HepG2 (cell line): ENCODE results near the gene ZP2. TPM values are rescaled to one million over a fixed set of nuclear protein-coding genes. Genes with fewer than 3 reads are reported as not detected.

Experiments
- ATAC-seq: fragments of 200-7000 bp; cut with Tn5 transposase; 3 replicates; pipeline ENCODE4 v1.9.1; 2020; ENCODE audit warnings: mild to moderate bottlenecking, moderate library complexity
- BruUV-seq: library from RNA; stranded (reverse); fragments of 400-500 nt; replicated peaks from 2 replicates; lab custom pipeline; 2021; lab: Mats Ljungman, UMichigan
- CTCF ChIA-PET: fragments of 300-600 bp; formaldehyde crosslinking; extraction: SDS; loops from one replicate; lab custom pipeline; 2021; ENCODE audit warnings: low total read pairs, inconsistent platforms, low intra/inter-chr PET ratio; lab: Yijun Ruan, JAX
- POLR2A ChIA-PET: fragments of 350-600 bp; sonication (Branson Sonifier 250); formaldehyde crosslinking; loops from one replicate; lab custom pipeline; 2020; ENCODE audit warnings: antibody characterized with exemption, inconsistent platforms; lab: Yijun Ruan, JAX
- DNase-seq: peaks from one replicate; pipeline ENCODE4 v3.0.0-alpha.2; 2015; ENCODE audit warnings: low spot score
- FAIRE-seq: peaks from 3 replicates; lab custom pipeline; 2011; peaks lifted over from hg19 to GRCh38; lab: Jason Lieb, UNC
- H2AFZ ChIP-seq: one replicate; pipeline ENCODE4 v1.6.1; 2011; ENCODE audit warnings: low read length, inconsistent platforms
- H3K27ac ChIP-seq: fragments of 300-600 bp; 3 replicates; pipeline ENCODE4 v1.8.0; 2011; ENCODE audit warnings: mixed run types, mild to moderate bottlenecking, mixed read lengths, low read length, inconsistent platforms; ENCODE audit not compliant: insufficient read depth; ENCODE audit errors: extremely low read length
- H3K27me3 ChIP-seq, 2 experiments: fragments of 200-600 bp in 1 of 2; 2 replicates in 1 of 2; 3 replicates in 1 of 2; pipeline versions ENCODE4 v1.6.0 to v1.8.0; 2011; ENCODE audit warnings: low read length in 2 of 2, mild to moderate bottlenecking in 2 of 2, moderate library complexity in 2 of 2, inconsistent platforms in 1 of 2; ENCODE audit not compliant: insufficient read depth in 2 of 2, control insufficient read depth in 1 of 2
- H3K36me3 ChIP-seq, 2 experiments: fragments of 200-600 bp in 1 of 2; replicated peaks in 1 of 2; 2 replicates in 1 of 2; 3 replicates in 1 of 2; pipeline versions ENCODE4 v1.5.1 to v1.8.0; 2011; ENCODE audit warnings: low read length in 2 of 2, inconsistent platforms in 1 of 2; ENCODE audit not compliant: insufficient read depth in 2 of 2, control insufficient read depth in 1 of 2
- H3K4me1 ChIP-seq: 2 replicates; pipeline ENCODE4 v1.5.1; 2012; ENCODE audit warnings: low read length, inconsistent platforms; ENCODE audit not compliant: insufficient read depth
- H3K4me2 ChIP-seq: 2 replicates; pipeline ENCODE4 v1.6.0; 2011; ENCODE audit warnings: low read depth, low read length, inconsistent platforms
- H3K4me3 ChIP-seq, 3 experiments: fragments of 200-600 bp in 1 of 3; sonication (generic), shearing (Covaris generic) in 1 of 3; replicated peaks in 1 of 3; 2 replicates each; pipeline ENCODE4 v1.5.1; 2011 to 2016; ENCODE audit warnings: low read length in 3 of 3, inconsistent platforms in 2 of 3, low read depth in 2 of 3, mild to moderate bottlenecking in 2 of 3, control low read depth in 1 of 3, mixed read lengths in 1 of 3; ENCODE audit not compliant: insufficient read depth in 1 of 3
- H3K79me2 ChIP-seq: one replicate; pipeline ENCODE4 v1.6.1; 2011; ENCODE audit warnings: low read length, inconsistent platforms; ENCODE audit not compliant: insufficient read depth
- H3K9ac ChIP-seq: 2 replicates; pipeline ENCODE4 v1.6.0; 2011; ENCODE audit warnings: mild to moderate bottlenecking, low read depth, low read length, inconsistent platforms; ENCODE audit not compliant: insufficient read depth
- H3K9me3 ChIP-seq: 2 replicates; pipeline ENCODE4 v1.5.1; 2012; ENCODE audit warnings: mild to moderate bottlenecking, low read length
- H4K20me1 ChIP-seq: 2 replicates; pipeline ENCODE4 v1.6.0; 2011; ENCODE audit warnings: inconsistent platforms, mild to moderate bottlenecking, low read length, moderate library complexity; ENCODE audit not compliant: insufficient read depth
- CENPX ChIP-seq: sonication (generic); formaldehyde crosslinking; IDR thresholded peaks from 2 replicates; pipeline ENCODE4 v1.9.0; 2021; ENCODE audit warnings: mild to moderate bottlenecking, missing genetic modification reagents, moderate library complexity
- HOXA3 ChIP-seq: sonication (generic); formaldehyde crosslinking; IDR thresholded peaks from 2 replicates; pipeline ENCODE4 v1.5.0; 2020; ENCODE audit warnings: missing genetic modification reagents
- ISX ChIP-seq: sonication (generic); formaldehyde crosslinking; conservative IDR thresholded peaks from 2 replicates; pipeline ENCODE4 v1.5.0; 2020; ENCODE audit warnings: missing genetic modification reagents
- MED1 ChIP-seq: sonication (generic); formaldehyde crosslinking; IDR thresholded peaks from 2 replicates; pipeline ENCODE4 v1.4.0; 2020; ENCODE audit warnings: missing genetic modification reagents
- NKX3-1 ChIP-seq: sonication (generic); formaldehyde crosslinking; IDR thresholded peaks from 2 replicates; pipeline ENCODE4 v1.5.0; 2020; ENCODE audit warnings: missing genetic modification reagents
- SIN3A ChIP-seq: IDR thresholded peaks from 2 replicates; pipeline ENCODE4 v1.6.1; 2011; ENCODE audit warnings: low read depth, mild to moderate bottlenecking, control low read depth, low read length, borderline replicate concordance
- SMAD9 ChIP-seq: sonication (generic); formaldehyde crosslinking; IDR thresholded peaks from 2 replicates; pipeline ENCODE4 v1.5.1; 2020; ENCODE audit warnings: mild to moderate bottlenecking, missing genetic modification reagents
- ZFP41 ChIP-seq: sonication (generic); formaldehyde crosslinking; IDR thresholded peaks from 2 replicates; pipeline ENCODE4 v1.4.0; 2020; ENCODE audit warnings: mild to moderate bottlenecking, missing genetic modification reagents, borderline replicate concordance
- ZNF10 ChIP-seq: sonication (generic); formaldehyde crosslinking; IDR thresholded peaks from 2 replicates; pipeline ENCODE4 v1.4.0; 2020; ENCODE audit warnings: mild to moderate bottlenecking, low read depth, missing genetic modification reagents, borderline replicate concordance
- ZNF446 ChIP-seq: sonication (generic); formaldehyde crosslinking; IDR thresholded peaks from 2 replicates; pipeline ENCODE4 v1.5.0; 2020; ENCODE audit warnings: mild to moderate bottlenecking, missing genetic modification reagents
- ZNF670 ChIP-seq: sonication (generic); formaldehyde crosslinking; IDR thresholded peaks from 2 replicates; pipeline ENCODE4 v1.8.0; 2022; ENCODE audit warnings: mild to moderate bottlenecking, missing genetic modification reagents, borderline replicate concordance
- WGBS: methylation state at CpG from one replicate; pipeline ENCODE4 v1.1.6; 2017; ENCODE audit warnings: low lambda C conversion rate; 5-methylcytosine and 5-hydroxymethylcytosine counted together
- in situ Hi-C: cut with HindIII; loops from 2 replicates; pipeline ENCODE4 v1.10.0; 2017; ENCODE audit warnings: low pct_unique_long_range_greater_than_20kb; ENCODE audit not compliant: extremely low pct_ligation_motif_present
- intact Hi-C: fragments of 100-400 bp; cut with micrococcal nuclease; formaldehyde crosslinking; loops from one replicate; pipeline ENCODE4 v1.10.0; 2022; ENCODE audit not compliant: unreplicated experiment
- polyA plus RNA-seq, 8 experiments: library from polyadenylated mRNA; depleted of rRNA in 3 of 8; stranded (reverse) in 7 of 8; unstranded in 1 of 8; fragments of >200 nt; fragmentation: Illumina TruSeq in 4 of 8; extraction: Trizol in 4 of 8; gene quantifications; 2 replicates each; pipeline versions ENCODE4 v1.2.1 to v1.2.3, GENCODE V29; 2011 to 2016; ENCODE audit warnings: low read depth in 4 of 8, missing spikeins in 1 of 8, mixed read lengths in 1 of 8; ENCODE audit not compliant: insufficient read depth in 1 of 8
- total RNA-seq, 5 experiments: library from RNA; depleted of rRNA; stranded (reverse); fragments of >200 nt; fragmentation: Illumina TruSeq; extraction: Trizol; gene quantifications; 2 replicates each; pipeline ENCODE4 v1.2.3, GENCODE V29; 2016; ENCODE audit warnings: low read depth in 1 of 5
- TF ChIP-seq, protein P1 (sequence below): sonication (generic); formaldehyde crosslinking; IDR thresholded peaks from 2 replicates; pipeline ENCODE4 v1.4.0; 2020; ENCODE audit warnings: mild to moderate bottlenecking, missing genetic modification reagents

The ZP2 gene
- total and polyA plus RNA-seq, 2 of the 13 experiments (the other 11 are each of a cell fraction or from before 2014, with no cell fraction given) = not detected

DNA sequence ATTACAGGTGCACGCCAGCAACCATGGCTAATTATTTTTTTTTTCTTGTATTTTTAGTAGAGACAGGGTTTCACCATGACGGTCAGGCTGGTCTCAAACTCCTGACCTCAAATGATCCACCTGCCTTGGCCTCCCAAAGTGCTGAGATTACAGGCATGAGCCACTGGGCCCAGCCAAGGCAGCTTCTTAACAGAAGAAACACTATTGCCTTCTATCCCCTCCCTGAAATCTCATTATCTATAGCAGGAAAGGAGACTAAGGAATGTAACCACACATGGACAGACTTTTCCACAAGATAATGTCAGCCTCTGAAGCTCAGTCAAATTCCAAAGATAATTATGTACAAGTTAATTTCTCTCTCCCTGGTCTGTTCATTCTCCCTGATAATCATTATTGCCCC, 5.7 kb upstream of the ZP2 start:
- H3K4me1 ChIP-seq = peaks cover 22% of the 10 kb centered on the region
- 54% methylated on average over 2 of the region's 2 CpGs for WGBS
- H3K9me3 ChIP-seq = no peaks in the 10 kb centered on the region
- TF ChIP-seq ZFP41 (no peak), ISX (CRISPR knock-in tag) (no peak)
- H3K9ac ChIP-seq = no peak overlapping the region
- H3K27ac ChIP-seq = no peak overlapping the region
- H3K36me3 ChIP-seq = no peaks in the 10 kb centered on the region
- BruUV-seq = no TSS peak
- no peaks in the 10 kb centered on the region; a peak in 2 of 5 replicates for H3K27me3 ChIP-seq
- no peak overlapping the region for H2AFZ ChIP-seq
- intact Hi-C loops (no loop called here), in situ Hi-C loops (no loop called here)
- FAIRE-seq = no peak
- POLR2A ChIA-PET = no interaction called here
- no peak overlapping the region for H3K4me3 ChIP-seq
- CTCF ChIA-PET = no interaction called here
- DNase-seq = no peak
- no peaks in the 10 kb centered on the region for H4K20me1 ChIP-seq
- no peaks in the 10 kb centered on the region for H3K79me2 ChIP-seq
- no peak for ATAC-seq
- H3K4me2 ChIP-seq = no peak overlapping the region

DNA sequence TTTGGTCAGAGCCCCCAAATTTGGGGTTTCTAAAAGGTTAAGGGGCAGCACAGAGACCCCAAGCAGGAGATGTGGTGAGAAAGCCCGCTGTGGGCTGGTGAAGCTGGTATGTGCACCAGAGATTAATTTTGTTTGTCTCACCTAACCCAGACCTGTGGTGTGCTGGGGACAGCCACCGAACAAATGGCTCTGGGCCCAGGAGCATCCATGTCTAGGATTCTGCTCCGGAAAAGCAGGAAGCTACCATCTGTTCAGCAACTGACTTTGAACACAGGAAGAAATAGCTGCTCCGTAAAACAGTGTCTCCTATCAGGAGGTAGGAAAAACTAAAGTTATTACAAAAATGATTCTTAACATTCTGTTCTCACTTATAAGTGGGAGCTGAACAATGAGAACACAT, 2.7 kb upstream of the ZP2 start:
- intact Hi-C loops = no loop called here
- Histone ChIP-seq H3K27ac (no peak overlapping the region), H3K9ac (no peak overlapping the region), H3K36me3 (no peaks in the 10 kb centered on the region), H3K9me3 (no peaks in the 10 kb centered on the region), H3K79me2 (no peaks in the 10 kb centered on the region), H3K4me2 (no peak overlapping the region), H2AFZ (no peak overlapping the region), H3K27me3 (peaks cover 0 to 7% of the 10 kb centered on the region in 2 experiments; a peak in 3 of 5 replicates), H3K4me3 (no peak overlapping the region), H4K20me1 (no peaks in the 10 kb centered on the region), H3K4me1 (peaks cover 11% of the 10 kb centered on the region)
- ChIA-PET CTCF (no interaction called here), POLR2A (no interaction called here)
- DNase-seq = no peak
- no TSS peak for BruUV-seq
- in situ Hi-C loops = no loop called here
- ATAC-seq = no peak
- TF ChIP-seq SIN3A (no peak), HOXA3 (CRISPR knock-in tag) (no peak), ZNF10 (no peak), SMAD9 (no peak), ZNF446 (CRISPR knock-in tag) (no peak), MED1 (no peak), ZNF670 (CRISPR knock-in tag) (no peak), NKX3-1 (no peak), CENPX (no peak)
- TF ChIP-seq, protein P1, sequence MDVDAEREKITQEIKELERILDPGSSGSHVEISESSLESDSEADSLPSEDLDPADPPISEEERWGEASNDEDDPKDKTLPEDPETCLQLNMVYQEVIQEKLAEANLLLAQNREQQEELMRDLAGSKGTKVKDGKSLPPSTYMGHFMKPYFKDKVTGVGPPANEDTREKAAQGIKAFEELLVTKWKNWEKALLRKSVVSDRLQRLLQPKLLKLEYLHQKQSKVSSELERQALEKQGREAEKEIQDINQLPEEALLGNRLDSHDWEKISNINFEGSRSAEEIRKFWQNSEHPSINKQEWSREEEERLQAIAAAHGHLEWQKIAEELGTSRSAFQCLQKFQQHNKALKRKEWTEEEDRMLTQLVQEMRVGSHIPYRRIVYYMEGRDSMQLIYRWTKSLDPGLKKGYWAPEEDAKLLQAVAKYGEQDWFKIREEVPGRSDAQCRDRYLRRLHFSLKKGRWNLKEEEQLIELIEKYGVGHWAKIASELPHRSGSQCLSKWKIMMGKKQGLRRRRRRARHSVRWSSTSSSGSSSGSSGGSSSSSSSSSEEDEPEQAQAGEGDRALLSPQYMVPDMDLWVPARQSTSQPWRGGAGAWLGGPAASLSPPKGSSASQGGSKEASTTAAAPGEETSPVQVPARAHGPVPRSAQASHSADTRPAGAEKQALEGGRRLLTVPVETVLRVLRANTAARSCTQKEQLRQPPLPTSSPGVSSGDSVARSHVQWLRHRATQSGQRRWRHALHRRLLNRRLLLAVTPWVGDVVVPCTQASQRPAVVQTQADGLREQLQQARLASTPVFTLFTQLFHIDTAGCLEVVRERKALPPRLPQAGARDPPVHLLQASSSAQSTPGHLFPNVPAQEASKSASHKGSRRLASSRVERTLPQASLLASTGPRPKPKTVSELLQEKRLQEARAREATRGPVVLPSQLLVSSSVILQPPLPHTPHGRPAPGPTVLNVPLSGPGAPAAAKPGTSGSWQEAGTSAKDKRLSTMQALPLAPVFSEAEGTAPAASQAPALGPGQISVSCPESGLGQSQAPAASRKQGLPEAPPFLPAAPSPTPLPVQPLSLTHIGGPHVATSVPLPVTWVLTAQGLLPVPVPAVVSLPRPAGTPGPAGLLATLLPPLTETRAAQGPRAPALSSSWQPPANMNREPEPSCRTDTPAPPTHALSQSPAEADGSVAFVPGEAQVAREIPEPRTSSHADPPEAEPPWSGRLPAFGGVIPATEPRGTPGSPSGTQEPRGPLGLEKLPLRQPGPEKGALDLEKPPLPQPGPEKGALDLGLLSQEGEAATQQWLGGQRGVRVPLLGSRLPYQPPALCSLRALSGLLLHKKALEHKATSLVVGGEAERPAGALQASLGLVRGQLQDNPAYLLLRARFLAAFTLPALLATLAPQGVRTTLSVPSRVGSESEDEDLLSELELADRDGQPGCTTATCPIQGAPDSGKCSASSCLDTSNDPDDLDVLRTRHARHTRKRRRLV = no peak
- WGBS = 52% methylated on average over 4 of the region's 4 CpGs
- FAIRE-seq = no peak
